Stimulated activated CD8-positive, alpha-beta memory T cell treated with anti-CD3 and anti-CD28 coated beads, Interleukin-15, amount 100 ng/mL, for 4 hours (primary cell): Measurements from ENCODE around the gene LEKR1.
"Not testable (repeated sequence)": the region's sequence is repeated elsewhere in the genome, so short reads cannot be mapped to it uniquely, and the experiment has no call there.

ENCODE experiments used
- DNase-seq, 2 donors: peaks; one replicate each; pipeline ENCODE4 v3.0.0-alpha.2; 2020; ENCODE audit warnings: low read depth in 2 of 2

The LEKR1 gene

GRCh38 chr3:156826144-156826895, at the start of gene LEKR1:
LEKR1 (plus strand) TSS chr3:156826353; CDS start chr3:156829330, 2,977 bp downstream.
- peak; percentile 44 to 64 for DNase-seq

- DNase-seq, result no peak
These were observed 49.3 kb upstream of the LEKR1 start for GRCh38 chr3:156776871-156777270.

- DNase-seq, result no peak
These were observed 44.6 kb upstream of the LEKR1 start for GRCh38 chr3:156781310-156782230.

- DNase-seq, result no peak
These were observed 43.8 kb upstream of the LEKR1 start for GRCh38 chr3:156782319-156782718.

- DNase-seq, result no peak
These were observed 43.2 kb upstream of the LEKR1 start for GRCh38 chr3:156782921-156783320.

GRCh38 chr3:156787001-156787400, 39.2 kb upstream of the LEKR1 start:
- no peak for DNase-seq

GRCh38 chr3:156787926-156788663, 38.1 kb upstream of the LEKR1 start:
- no peak for DNase-seq

GRCh38 chr3:156788846-156789245, 37.3 kb upstream of the LEKR1 start:
- no peak for DNase-seq

GRCh38 chr3:156790156-156790555, 36.0 kb upstream of the LEKR1 start:
- no peak for DNase-seq

DNA sequence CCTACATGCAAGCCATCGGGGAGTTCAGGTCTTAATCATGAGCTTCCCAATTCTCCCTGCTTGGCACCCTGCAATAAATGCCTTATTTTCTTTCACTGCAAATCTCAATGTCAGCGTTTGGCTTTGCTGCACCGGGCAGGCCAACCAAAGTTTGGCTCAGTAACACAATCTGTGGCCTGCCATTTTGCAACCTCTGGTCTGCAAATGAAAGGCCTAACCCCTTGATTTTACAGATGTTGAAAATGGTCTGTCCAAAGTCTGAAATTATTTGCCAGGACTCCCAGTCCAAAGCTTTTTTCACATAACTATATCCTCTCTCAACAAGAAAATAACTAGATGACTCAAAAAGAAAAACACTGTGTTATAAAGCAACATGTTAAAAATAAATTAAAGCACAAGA, 34.0 kb upstream of the LEKR1 start:
- no peak for DNase-seq

DNA sequence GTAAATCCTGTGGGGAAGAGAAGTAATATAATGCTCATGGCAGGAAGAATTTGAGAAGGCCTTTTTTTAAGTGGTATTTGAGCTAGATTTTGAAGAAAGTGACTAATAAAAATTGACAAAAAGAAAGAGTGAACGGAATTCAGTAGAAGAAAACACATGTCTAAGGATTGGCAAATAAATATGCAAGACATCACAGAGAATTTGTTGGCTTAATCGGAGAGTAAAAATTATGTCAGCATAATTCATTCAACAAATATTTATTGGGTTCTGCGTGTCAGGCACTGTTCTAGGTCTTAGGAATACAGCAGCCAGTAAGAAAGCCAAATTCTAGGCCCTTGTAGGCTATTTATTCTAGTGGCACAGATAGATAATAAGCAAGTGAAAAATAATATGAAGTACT, 33.6 kb upstream of the LEKR1 start:
- DNase-seq, result no peak

GRCh38 chr3:156792945-156793344, 33.2 kb upstream of the LEKR1 start:
- DNase-seq, result no peak

- DNase-seq, result no peak
These were observed 32.8 kb upstream of the LEKR1 start for GRCh38 chr3:156793400-156793799.

- DNase-seq, result no peak
These were observed 32.3 kb upstream of the LEKR1 start for GRCh38 chr3:156793851-156794250.

- no peak for DNase-seq
These were observed 30.2 kb upstream of the LEKR1 start for GRCh38 chr3:156795890-156796481.

- DNase-seq, result no peak
These were observed 28.8 kb upstream of the LEKR1 start for GRCh38 chr3:156797368-156797767.

DNA sequence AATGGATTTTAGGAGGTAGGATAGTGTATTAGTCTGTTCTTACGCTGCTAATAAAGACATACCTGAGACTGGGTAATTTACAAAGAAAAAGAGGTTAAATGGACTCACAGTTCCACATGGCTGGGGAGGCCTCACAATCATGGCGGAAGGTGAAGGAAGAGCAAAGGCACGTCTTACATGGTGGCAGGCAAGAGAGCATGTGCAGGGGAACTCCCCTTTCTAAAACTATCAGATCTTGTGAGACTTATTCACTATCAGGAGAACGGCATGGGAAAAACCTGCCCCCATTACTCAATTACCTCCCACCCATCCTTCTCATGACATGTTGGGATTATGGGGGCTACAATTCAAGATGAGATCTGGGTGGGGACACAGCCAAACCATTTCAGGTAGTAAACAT, 25.9 kb upstream of the LEKR1 start:
- not testable (repeated sequence) for DNase-seq

DNA sequence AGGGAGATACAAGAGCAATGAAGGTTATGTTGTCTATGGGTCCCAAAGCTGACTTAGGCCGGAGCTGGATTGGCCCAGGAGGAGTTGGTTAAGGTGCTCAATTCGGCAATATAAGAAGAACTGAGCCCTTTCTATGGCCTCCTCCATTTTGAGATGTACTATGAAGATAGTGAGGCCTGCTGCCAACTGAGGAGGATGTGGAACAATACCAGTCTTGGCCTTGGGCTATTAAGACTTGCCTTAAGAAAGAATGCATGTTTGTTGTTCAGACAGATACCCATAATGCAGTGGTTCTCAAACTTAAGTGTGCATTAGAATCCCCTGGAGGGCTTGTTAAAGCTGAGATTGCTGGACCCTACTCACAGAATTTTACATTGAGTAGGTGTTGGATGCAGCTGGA, 24.4 kb upstream of the LEKR1 start:
- DNase-seq, result no peak

- DNase-seq, result no peak
These were observed 23.1 kb upstream of the LEKR1 start for GRCh38 chr3:156802821-156803606.

DNA sequence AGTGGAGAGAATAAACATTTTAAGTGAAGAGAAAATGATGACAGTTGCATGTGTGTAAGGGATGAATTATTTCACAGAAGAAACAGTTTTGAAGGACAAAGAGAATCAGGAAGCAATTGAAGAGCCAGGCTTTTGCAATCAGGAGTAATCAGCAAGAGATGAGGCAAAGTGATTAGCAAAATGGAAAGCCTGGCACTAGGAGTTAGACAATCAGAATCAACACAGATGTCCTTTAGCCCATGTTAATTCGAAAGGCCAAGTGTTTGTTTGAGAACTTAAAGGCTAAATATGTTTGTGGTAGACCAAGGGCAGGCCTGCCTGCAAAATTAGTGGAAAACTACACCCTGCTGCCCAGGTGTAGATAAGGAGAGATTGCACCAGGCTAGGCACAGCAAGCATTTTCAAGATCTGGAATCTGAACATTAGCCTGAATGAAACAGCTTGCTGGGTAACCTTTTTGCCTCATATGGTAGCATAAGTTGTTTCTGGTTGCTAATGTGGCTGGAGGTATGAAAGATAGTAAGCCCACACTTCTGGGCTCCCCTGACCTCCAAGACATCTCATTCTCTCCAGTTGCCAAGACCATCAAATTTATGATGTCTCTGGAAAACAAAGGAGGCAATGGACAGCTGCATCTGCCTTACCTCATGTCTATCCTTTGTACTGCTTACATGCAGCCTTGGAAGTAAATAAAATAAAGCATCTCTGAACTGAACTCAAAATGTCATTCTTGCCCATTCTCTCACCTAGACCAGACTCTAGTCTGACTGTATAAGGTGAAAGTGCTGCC, 22.0 kb upstream of the LEKR1 start:
- DNase-seq, result no peak
